GM12872 (cell line): ENCODE measurements around the gene CKS2.

Experiments used
- CTCF ChIP-seq: IDR thresholded peaks from 3 replicates; pipeline ENCODE4 v1.5.1; 2011; ENCODE audit warnings: low read depth, mild to moderate bottlenecking, low read length, moderate library complexity; ENCODE audit not compliant: insufficient read depth

Gene CKS2

GRCh38 chr9:89365532-89365912, 54.5 kb downstream of the CKS2 start:
- TF ChIP-seq CTCF: no peak
